ENCODE results near the gene THOC2. TPM values are rescaled to one million over a fixed set of nuclear protein-coding genes. Genes with fewer than 3 reads are reported as not detected.
"Not testable (repeated sequence)": the region's sequence is repeated elsewhere in the genome, so short reads cannot be mapped to it uniquely, and the experiment has no call there.

THOC2 gene
- polyA plus RNA-seq, 3 donors: 12.5 to 44.7 (median 21.4) TPM

GRCh38 chrX:123757794-123758193 lies 24.9 kb upstream of the THOC2 start:
- H3K4me1 ChIP-seq (ENCODE audit: control insufficient read depth in 1 of 2, insufficient read depth in 2 of 2, low read length in 2 of 2); H3K36me3 Mint-ChIP-seq; H3K27ac Mint-ChIP-seq; H3K9ac ChIP-seq (ENCODE audit: insufficient read depth, low read length, poor library complexity, severe bottlenecking); H3K27ac ChIP-seq (ENCODE audit: low read depth in 1 of 2, low read length in 2 of 2); DNase-seq; H3K27me3 Mint-ChIP-seq (ENCODE audit: low read depth in 3 of 3); H3K27me3 ChIP-seq (ENCODE audit: control insufficient read depth in 2 of 2, insufficient read depth in 2 of 2, low read length in 2 of 2); H3K4me2 ChIP-seq (replicated peaks; ENCODE audit: extremely low read depth, low read length, poor library complexity, severe bottlenecking); H3K4me3 Mint-ChIP-seq; H3K36me3 ChIP-seq (replicated peaks in 1 of 2; ENCODE audit: control insufficient read depth in 1 of 2, insufficient read depth in 2 of 2, low read length in 2 of 2); intact Hi-C loops (cut with micrococcal nuclease); H3K79me2 ChIP-seq (ENCODE audit: insufficient read depth, low read length); H2AFZ ChIP-seq (ENCODE audit: insufficient read depth, low read depth, low read length, poor library complexity, severe bottlenecking); H3K4me1 Mint-ChIP-seq; H3K4me3 ChIP-seq (replicated peaks in 1 of 3; ENCODE audit: low read depth in 2 of 3, low read length in 3 of 3); H4K20me1 ChIP-seq (ENCODE audit: insufficient read depth, low read length); H3K9me3 ChIP-seq (replicated peaks in 1 of 2; ENCODE audit: control insufficient read depth in 1 of 2, insufficient read depth in 1 of 2, low read length in 2 of 2): not testable (repeated sequence)
- peaks cover 1 to 19% (median 8%) of the 10 kb centered on the region in 7 donors for H3K9me3 Mint-ChIP-seq
- no CpG with 5 or more reads among the region's 1 CpG for WGBS (ENCODE audit: insufficient coverage)

- Histone ChIP-seq H3K4me1 (ENCODE audit: control insufficient read depth in 1 of 2, insufficient read depth in 2 of 2, low read length in 2 of 2) (peaks cover 5 to 7% of the 10 kb centered on the region in 2 donors), H3K9me3 (replicated peaks in 1 of 2; ENCODE audit: control insufficient read depth in 1 of 2, insufficient read depth in 1 of 2, low read length in 2 of 2) (peaks cover 3 to 4% of the 10 kb centered on the region in 2 donors), H3K36me3 (replicated peaks in 1 of 2; ENCODE audit: control insufficient read depth in 1 of 2, insufficient read depth in 2 of 2, low read length in 2 of 2) (no peaks in the 10 kb centered on the region), H3K27me3 (ENCODE audit: control insufficient read depth in 2 of 2, insufficient read depth in 2 of 2, low read length in 2 of 2) (no peaks in the 10 kb centered on the region), H4K20me1 (ENCODE audit: insufficient read depth, low read length) (no peaks in the 10 kb centered on the region), H2AFZ (ENCODE audit: insufficient read depth, low read depth, low read length, poor library complexity, severe bottlenecking) (no peak overlapping the region), H3K4me3 (replicated peaks in 1 of 3; ENCODE audit: low read depth in 2 of 3, low read length in 3 of 3) (no peak overlapping the region), H3K9ac (ENCODE audit: insufficient read depth, low read length, poor library complexity, severe bottlenecking) (no peak overlapping the region), H3K4me2 (replicated peaks; ENCODE audit: extremely low read depth, low read length, poor library complexity, severe bottlenecking) (no peak overlapping the region), H3K79me2 (ENCODE audit: insufficient read depth, low read length) (no peaks in the 10 kb centered on the region), H3K27ac (ENCODE audit: low read depth in 1 of 2, low read length in 2 of 2) (no peak overlapping the region)
- peaks cover 6% of the 10 kb centered on the region for H3K4me1 Mint-ChIP-seq
- H3K4me3 Mint-ChIP-seq: no peak overlapping the region
- no peak for DNase-seq
- peaks cover 0 to 2% (median 0%) of the 10 kb centered on the region in 3 donors for H3K27me3 Mint-ChIP-seq (ENCODE audit: low read depth in 3 of 3)
- no peak overlapping the region for H3K27ac Mint-ChIP-seq
- H3K9me3 Mint-ChIP-seq: peaks cover 1 to 19% (median 8%) of the 10 kb centered on the region in 7 donors
- H3K36me3 Mint-ChIP-seq: no peaks in the 10 kb centered on the region
- no peak for TF ChIP-seq CTCF (IDR thresholded peaks at IDR 0.05)
- intact Hi-C loops (cut with micrococcal nuclease): no loop called here
Measured at GRCh38 chrX:123756320-123756719, 23.5 kb upstream of the THOC2 start.

Data from CD14-positive monocyte (primary cell).